Neural cell (in vitro differentiated cells): Measurements from ENCODE around the gene HDGF. TPM values are rescaled to one million over a fixed set of nuclear protein-coding genes. Genes with fewer than 3 reads are reported as not detected.

Experiments used
- H2AFZ ChIP-seq: fragments of 200-600, 300-800 bp; sonication (generic), shearing (Covaris generic); 2 replicates; pipeline ENCODE4 v1.6.0; 2014; ENCODE audit warnings: low read depth, mild to moderate bottlenecking, antibody characterized with exemption, low read length, moderate library complexity
- H3F3A ChIP-seq: fragments of 200-600 bp; shearing (Covaris generic); 2 replicates; pipeline ENCODE4 v1.6.1; 2016; ENCODE audit warnings: mild to moderate bottlenecking, moderate library complexity, mixed read lengths, antibody characterized with exemption, low read length; ENCODE audit not compliant: insufficient read depth, poor library complexity, severe bottlenecking
- H3K27ac ChIP-seq: fragments of 200-600, 300-800 bp; sonication (generic), shearing (Covaris generic); 2 replicates; pipeline ENCODE4 v1.5.1; 2014; ENCODE audit warnings: mild to moderate bottlenecking, low read length, moderate library complexity
- H3K27me3 ChIP-seq: fragments of 300-800, 200-600 bp; sonication (generic), shearing (Covaris generic); 2 replicates; pipeline ENCODE4 v1.6.0; 2014; ENCODE audit warnings: mild to moderate bottlenecking, low read depth, low read length, moderate library complexity; ENCODE audit not compliant: insufficient read depth
- H3K36me3 ChIP-seq: fragments of 300-800, 200-600 bp; sonication (generic), shearing (Covaris generic); 2 replicates; pipeline ENCODE4 v1.5.1; 2014; ENCODE audit warnings: mild to moderate bottlenecking, antibody characterized with exemption, low read length, moderate library complexity; ENCODE audit not compliant: insufficient read depth
- H3K4me2 ChIP-seq: fragments of 300-800, 200-600 bp; sonication (generic), shearing (Covaris generic); 2 replicates; pipeline ENCODE4 v1.6.0; 2014; ENCODE audit warnings: mild to moderate bottlenecking, low read length
- H3K4me3 ChIP-seq: fragments of 300-800, 200-600 bp; sonication (generic), shearing (Covaris generic); 2 replicates; pipeline ENCODE4 v1.5.1; 2014; ENCODE audit warnings: mild to moderate bottlenecking, low read length, moderate library complexity
- H3K79me2 ChIP-seq: fragments of 200-600 bp; shearing (Covaris generic); replicated peaks from 2 replicates; pipeline ENCODE4 v1.6.0; 2014; ENCODE audit warnings: mild to moderate bottlenecking, low read length, moderate library complexity; ENCODE audit not compliant: insufficient read depth
- H3K9ac ChIP-seq: fragments of 300-800, 200-600 bp; sonication (generic), shearing (Covaris generic); 2 replicates; pipeline ENCODE4 v1.6.1; 2016; ENCODE audit warnings: mild to moderate bottlenecking, low read length, mixed read lengths
- H3K9me2 ChIP-seq: fragments of 200-600 bp; shearing (Covaris generic); 2 replicates; pipeline ENCODE4 v1.6.1; 2016; ENCODE audit warnings: mild to moderate bottlenecking, low read length, mixed read lengths; ENCODE audit not compliant: insufficient read depth
- H3K9me3 ChIP-seq: fragments of 200-600, 300-800 bp; sonication (generic), shearing (Covaris generic); 2 replicates; pipeline ENCODE4 v1.6.1; 2016; ENCODE audit warnings: mild to moderate bottlenecking, mixed run types, low read length, moderate library complexity, mixed read lengths
- H4K20me1 ChIP-seq: fragments of 200-600 bp; shearing (Covaris generic); 2 replicates; pipeline ENCODE4 v1.6.1; 2016; ENCODE audit warnings: mild to moderate bottlenecking, mixed run types; ENCODE audit not compliant: insufficient read depth
- CTCF ChIP-seq: fragments of 450-650 bp; IDR thresholded peaks from 2 replicates; pipeline ENCODE4 v1.5.1; 2014; ENCODE audit warnings: antibody characterized with exemption, mild to moderate bottlenecking, moderate library complexity; ENCODE audit not compliant: poor library complexity, severe bottlenecking
- EP300 ChIP-seq: fragments of 450-650 bp; conservative IDR thresholded peaks from 2 replicates; pipeline ENCODE4 v1.6.1; 2014; ENCODE audit warnings: antibody characterized with exemption, mild to moderate bottlenecking, moderate library complexity; ENCODE audit not compliant: poor library complexity, severe bottlenecking
- EZH2 ChIP-seq: fragments of 200-600, 300-800 bp; shearing (Covaris generic), sonication (generic); IDR thresholded peaks from 2 replicates; pipeline ENCODE4 v1.6.1; 2014; ENCODE audit warnings: antibody characterized with exemption, low read length, borderline replicate concordance, mild to moderate bottlenecking; ENCODE audit not compliant: insufficient read depth, poor library complexity, severe bottlenecking
- MXI1 ChIP-seq: fragments of 450-650 bp; conservative IDR thresholded peaks from 2 replicates; pipeline ENCODE4 v1.6.1; 2014; ENCODE audit warnings: antibody characterized with exemption, mild to moderate bottlenecking; ENCODE audit not compliant: poor library complexity, severe bottlenecking
- POLR2AphosphoS5 ChIP-seq: IDR thresholded peaks from 2 replicates; pipeline ENCODE4 v1.6.1; 2012
- RAD21 ChIP-seq: fragments of 450-650 bp; conservative IDR thresholded peaks from 2 replicates; pipeline ENCODE4 v1.6.1; 2014; ENCODE audit warnings: antibody characterized with exemption, mild to moderate bottlenecking, moderate library complexity
- REST ChIP-seq: IDR thresholded peaks from 2 replicates; pipeline ENCODE4 v1.6.1; 2012; ENCODE audit warnings: borderline replicate concordance
- SMC3 ChIP-seq: fragments of 450-650 bp; conservative IDR thresholded peaks from 2 replicates; pipeline ENCODE4 v1.6.1; 2014; ENCODE audit warnings: antibody characterized with exemption, mild to moderate bottlenecking, moderate library complexity; ENCODE audit not compliant: poor library complexity
- TAF1 ChIP-seq: IDR thresholded peaks from 2 replicates; pipeline ENCODE4 v1.6.1; 2012; ENCODE audit warnings: low read depth
- polyA plus RNA-seq: library from polyadenylated mRNA; depleted of rRNA; stranded (reverse); fragments of >200 nt; gene quantifications from 2 replicates; pipeline ENCODE4 v1.2.3, GENCODE V29; 2014

HDGF gene
- polyA plus RNA-seq, 1 donor from 2014 or later = 138 TPM

DNA sequence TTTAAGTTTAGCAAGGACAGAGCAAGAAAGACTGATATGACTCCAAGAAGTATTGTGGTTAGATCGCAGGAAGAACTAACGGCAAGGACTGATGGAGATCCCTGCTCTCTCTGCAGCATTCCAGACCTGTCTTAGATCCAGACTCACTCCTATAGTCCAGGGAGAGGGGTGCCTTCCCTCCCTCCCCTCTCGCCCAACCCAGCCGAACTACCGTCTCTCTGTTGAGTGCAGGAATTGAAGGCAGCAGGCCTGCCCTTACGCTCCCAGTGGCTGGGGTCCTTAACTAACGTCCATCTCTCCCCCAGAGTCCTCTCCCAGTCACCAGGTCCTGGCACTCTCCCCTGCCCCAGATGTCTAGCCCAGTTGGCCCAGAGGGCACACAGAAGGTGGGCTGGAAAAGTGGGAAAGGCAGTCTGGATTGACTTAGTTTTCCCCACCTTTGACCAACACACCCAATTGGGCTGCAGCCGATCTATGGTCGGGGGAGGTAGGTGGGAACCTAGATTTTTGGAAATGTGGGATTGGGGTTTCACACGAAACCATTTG, 47.2 kb downstream of the HDGF start:
- H3K9me3 ChIP-seq = no peaks in the 10 kb centered on the region
- H3K79me2 ChIP-seq = no peaks in the 10 kb centered on the region
- no peak overlapping the region for H3K4me3 ChIP-seq
- no peak overlapping the region for H3K9ac ChIP-seq
- H3K9me2 ChIP-seq = no peaks in the 10 kb centered on the region
- peaks cover 15% of the 10 kb centered on the region for H3K27me3 ChIP-seq
- H3K4me2 ChIP-seq = no peak overlapping the region
- H3K27ac ChIP-seq = no peak overlapping the region
- no peaks in the 10 kb centered on the region for H4K20me1 ChIP-seq
- no peaks in the 10 kb centered on the region for H3K36me3 ChIP-seq
- H2AFZ ChIP-seq = no peak overlapping the region
- TF ChIP-seq SMC3 (no peak), EZH2 (no peak), TAF1 (no peak), MXI1 (no peak), RAD21 (no peak), REST (no peak), POLR2AphosphoS5 (no peak), EP300 (no peak), CTCF (no peak)
- H3F3A ChIP-seq = peaks cover 8% of the 10 kb centered on the region

GRCh38 chr1:156703741-156704140, 47.7 kb downstream of the HDGF start:
- no peaks in the 10 kb centered on the region for H3K36me3 ChIP-seq
- H3F3A ChIP-seq = peaks cover 8% of the 10 kb centered on the region
- H4K20me1 ChIP-seq = no peaks in the 10 kb centered on the region
- no peaks in the 10 kb centered on the region for H3K79me2 ChIP-seq
- no peak overlapping the region for H3K4me2 ChIP-seq
- H3K9me2 ChIP-seq = no peaks in the 10 kb centered on the region
- H2AFZ ChIP-seq = no peak overlapping the region
- peaks cover 15% of the 10 kb centered on the region for H3K27me3 ChIP-seq
- H3K4me3 ChIP-seq = no peak overlapping the region
- H3K9ac ChIP-seq = no peak overlapping the region
- TF ChIP-seq POLR2AphosphoS5 (no peak), EZH2 (no peak), TAF1 (no peak), MXI1 (no peak), CTCF (no peak), SMC3 (no peak), REST (no peak), RAD21 (no peak)
- H3K9me3 ChIP-seq = no peaks in the 10 kb centered on the region
- H3K27ac ChIP-seq = no peak overlapping the region
